BLaER1 (cell line): ENCODE measurements around the gene PPP6R2.
A peak's percentile ranks its signal among the peaks of the same experiment; 100 is the strongest.
"Not testable (repeated sequence)": the region's sequence is repeated elsewhere in the genome, so short reads cannot be mapped to it uniquely, and the experiment has no call there.

ENCODE experiments used
- H3K27ac ChIP-seq: shearing (Covaris generic); formaldehyde crosslinking; 2 replicates; pipeline ENCODE4 v1.8.1; 2022
- H3K27me3 ChIP-seq: shearing (Covaris generic); formaldehyde crosslinking; 2 replicates; pipeline ENCODE4 v1.8.1; 2022
- H3K36me3 ChIP-seq: shearing (Covaris generic); formaldehyde crosslinking; 2 replicates; pipeline ENCODE4 v1.8.1; 2022
- H3K4me1 ChIP-seq: shearing (Covaris generic); formaldehyde crosslinking; 2 replicates; pipeline ENCODE4 v1.8.1; 2022
- H3K4me2 ChIP-seq: shearing (Covaris generic); formaldehyde crosslinking; 2 replicates; pipeline ENCODE4 v1.8.1; 2022
- H3K4me3 ChIP-seq: shearing (Covaris generic); formaldehyde crosslinking; 2 replicates; pipeline ENCODE4 v1.8.1; 2022
- H3K9ac ChIP-seq: shearing (Covaris generic); formaldehyde crosslinking; 2 replicates; pipeline ENCODE4 v1.8.1; 2022
- H3K9me3 ChIP-seq: shearing (Covaris generic); formaldehyde crosslinking; 2 replicates; pipeline ENCODE4 v1.8.1; 2022
- H4K20me1 ChIP-seq: shearing (Covaris generic); formaldehyde crosslinking; 2 replicates; pipeline ENCODE4 v1.8.1; 2022
- Cebpa-rat ChIP-seq: shearing (Covaris generic); IDR thresholded peaks from 2 replicates; pipeline ENCODE4 v1.8.1; 2022

The PPP6R2 gene

GRCh38 chr22:50323900-50324299, 19.2 kb upstream of the PPP6R2 start:
- Histone ChIP-seq H3K4me3 (no peak overlapping the region), H4K20me1 (no peaks in the 10 kb centered on the region), H3K27ac (no peak overlapping the region), H3K4me2 (peak overlapping the region; percentile 49), H3K4me1 (peaks cover 70% of the 10 kb centered on the region), H3K36me3 (no peaks in the 10 kb centered on the region), H3K9me3 (no peaks in the 10 kb centered on the region), H3K9ac (no peak overlapping the region), H3K27me3 (0 out of 2 replicates have a peak, but pooled peaks cover 3% of the 10 kb centered on the region)
- no peak for TF ChIP-seq Cebpa-rat

- Histone ChIP-seq H3K9me3 (no peaks in the 10 kb centered on the region), H3K27me3 (0 out of 2 replicates have a peak, but pooled peaks cover 3% of the 10 kb centered on the region), H3K4me2 (peak overlapping the region; percentile 89), H3K4me1 (peaks cover 61% of the 10 kb centered on the region), H3K27ac (no peak overlapping the region), H4K20me1 (no peaks in the 10 kb centered on the region), H3K36me3 (no peaks in the 10 kb centered on the region), H3K9ac (no peak overlapping the region), H3K4me3 (no peak overlapping the region)
- TF ChIP-seq Cebpa-rat = no peak
Measured at GRCh38 chr22:50325444-50326224, 17.5 kb upstream of the PPP6R2 start.

GRCh38 chr22:50326225-50326955, 16.7 kb upstream of the PPP6R2 start:
- TF ChIP-seq Cebpa-rat = no peak
- H3K27ac ChIP-seq = peak overlapping the region; percentile 93
- peak overlapping the region; percentile 79 for H3K4me3 ChIP-seq
- H3K4me1 ChIP-seq = peaks cover 54% of the 10 kb centered on the region
- H3K9ac ChIP-seq = peak overlapping the region; percentile 91
- H3K9me3 ChIP-seq = no peaks in the 10 kb centered on the region
- H3K4me2 ChIP-seq = peak overlapping the region; percentile 89
- H4K20me1 ChIP-seq = no peaks in the 10 kb centered on the region
- H3K36me3 ChIP-seq = no peaks in the 10 kb centered on the region
- H3K27me3 ChIP-seq = 0 out of 2 replicates have a peak, but pooled peaks cover 3% of the 10 kb centered on the region

- Histone ChIP-seq H4K20me1 (no peaks in the 10 kb centered on the region), H3K4me3 (peak within 1 kb of the TSS; percentile 79), H3K36me3 (no peaks in the 10 kb centered on the region), H3K4me1 (peaks cover 54% of the 10 kb centered on the region), H3K27ac (peak within 1 kb of the TSS; percentile 93), H3K9ac (peak within 1 kb of the TSS; percentile 91), H3K9me3 (no peaks in the 10 kb centered on the region), H3K27me3 (0 out of 2 replicates have a peak, but pooled peaks cover 3% of the 10 kb centered on the region), H3K4me2 (peak within 1 kb of the TSS; percentile 89)
- no peak for TF ChIP-seq Cebpa-rat
Measured at GRCh38 chr22:50326956-50327710, 16.0 kb upstream of the PPP6R2 start, which contains the start of gene DENND6B. DENND6B (minus strand) TSS chr22:50327012; CDS start chr22:50326988, 24 bp downstream.

GRCh38 chr22:50327711-50328019, 15.5 kb upstream of the PPP6R2 start:
- Histone ChIP-seq H3K36me3 (no peaks in the 10 kb centered on the region), H3K27ac (peak overlapping the region; percentile 93), H3K4me2 (peak overlapping the region; percentile 89), H3K9ac (peak overlapping the region; percentile 91), H3K4me1 (peaks cover 54% of the 10 kb centered on the region), H3K4me3 (peak overlapping the region; percentile 79), H4K20me1 (no peaks in the 10 kb centered on the region), H3K27me3 (0 out of 2 replicates have a peak, but pooled peaks cover 3% of the 10 kb centered on the region), H3K9me3 (no peaks in the 10 kb centered on the region)
- TF ChIP-seq Cebpa-rat = no peak

- Histone ChIP-seq H3K4me1 (peaks cover 56% of the 10 kb centered on the region), H3K4me2 (peak overlapping the region; percentile 28; the same call in 1 of the 2 replicates), H3K4me3 (no peak overlapping the region)
Measured at GRCh38 chr22:50329236-50329635, 13.9 kb upstream of the PPP6R2 start.

GRCh38 chr22:50334433-50334832, 8.7 kb upstream of the PPP6R2 start:
- not testable (repeated sequence) for H3K9me3 ChIP-seq, H3K27me3 ChIP-seq, H3K4me2 ChIP-seq, H4K20me1 ChIP-seq, H3K9ac ChIP-seq, H3K36me3 ChIP-seq, H3K27ac ChIP-seq, H3K4me3 ChIP-seq
- peaks cover 17% of the 10 kb centered on the region for H3K4me1 ChIP-seq

More at GRCh38 chr22:50329236-50329635, 13.9 kb upstream of the PPP6R2 start:
- Histone ChIP-seq H3K27ac (no peak overlapping the region), H4K20me1 (no peaks in the 10 kb centered on the region), H3K27me3 (0 out of 2 replicates have a peak, but pooled peaks cover 3% of the 10 kb centered on the region), H3K9ac (no peak overlapping the region), H3K36me3 (no peaks in the 10 kb centered on the region), H3K9me3 (no peaks in the 10 kb centered on the region)
- no peak for TF ChIP-seq Cebpa-rat

- no peaks in the 10 kb centered on the region for H3K36me3 ChIP-seq
- H3K27ac ChIP-seq = no peak overlapping the region
- H3K4me1 ChIP-seq = peaks cover 27% of the 10 kb centered on the region
- no peaks in the 10 kb centered on the region for H3K27me3 ChIP-seq
- no peak overlapping the region for H3K4me2 ChIP-seq
- no peaks in the 10 kb centered on the region for H4K20me1 ChIP-seq
- H3K4me3 ChIP-seq = no peak overlapping the region
- no peak overlapping the region for H3K9ac ChIP-seq
- no peak for TF ChIP-seq Cebpa-rat
- no peaks in the 10 kb centered on the region for H3K9me3 ChIP-seq
Measured at GRCh38 chr22:50337262-50338041, 5.7 kb upstream of the PPP6R2 start.

GRCh38 chr22:50338042-50338573, 5.0 kb upstream of the PPP6R2 start:
- Histone ChIP-seq H3K27me3 (no peaks in the 10 kb centered on the region), H3K4me2 (no peak overlapping the region), H3K27ac (no peak overlapping the region), H3K4me1 (peaks cover 32% of the 10 kb centered on the region), H3K9ac (no peak overlapping the region), H3K36me3 (no peaks in the 10 kb centered on the region), H3K9me3 (no peaks in the 10 kb centered on the region), H4K20me1 (no peaks in the 10 kb centered on the region), H3K4me3 (no peak overlapping the region)
- TF ChIP-seq Cebpa-rat = no peak
